SU-DHL-6 (cell line): ENCODE measurements around the gene CTSH.

ENCODE experiments used
- CTCF ChIP-seq: fragments of 200-600 bp; sonication (generic); IDR thresholded peaks from one replicate; pipeline ENCODE4 v1.5.1; 2017; ENCODE audit warnings: antibody characterized with exemption, mild to moderate bottlenecking, low read length, moderate library complexity; ENCODE audit not compliant: insufficient read depth, poor library complexity, severe bottlenecking
- EZH2phosphoT487 ChIP-seq: fragments of 200-600 bp; sonication (generic), shearing (Covaris generic); conservative IDR thresholded peaks from 2 replicates; pipeline ENCODE4 v1.6.1; 2018; ENCODE audit warnings: mild to moderate bottlenecking, antibody characterized with exemption, low read length, moderate library complexity, mixed read lengths

GRCh38 chr15:78895471-78895870, 49.4 kb downstream of the CTSH start:
- TF ChIP-seq CTCF (no peak), EZH2phosphoT487 (no peak)
